IMR-90 (cell line): ENCODE results near the gene SLC27A6.

Source experiments
- CTCF ChIP-seq: conservative IDR thresholded peaks from 2 replicates; pipeline ENCODE4 v1.5.1; 2012; ENCODE audit warnings: mild to moderate bottlenecking, low read depth, low read length, improper control_type of control experiment
- POLR2A ChIP-seq: IDR thresholded peaks from 2 replicates; pipeline ENCODE4 v1.6.1; 2012; ENCODE audit warnings: mild to moderate bottlenecking, low read depth, low read length

DNA sequence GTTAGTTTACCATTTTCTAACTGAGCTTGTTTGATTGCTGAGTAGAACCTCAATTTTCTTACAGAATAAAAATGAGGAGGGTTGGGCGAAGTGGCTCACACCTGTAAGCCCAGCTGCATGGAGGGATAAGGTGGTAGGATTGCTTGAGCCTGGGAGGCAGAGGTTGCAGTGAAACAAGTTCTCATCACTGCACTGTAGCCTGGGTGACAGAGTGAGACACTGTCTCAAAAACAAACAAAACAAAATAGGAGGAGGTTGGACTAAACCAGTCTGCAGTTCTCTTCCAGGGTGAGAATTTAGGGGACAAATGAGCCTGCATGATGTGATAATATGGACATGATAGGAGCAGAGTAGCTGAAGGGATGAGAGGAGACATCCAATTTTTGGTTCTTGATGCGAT is 57.3 kb downstream of the SLC27A6 start:
- TF ChIP-seq POLR2A (no peak), CTCF (no peak)
